Erythroblast (primary cell): Measurements from ENCODE around the gene LRIG1.

Source experiments
- GATA1 ChIP-seq: IDR thresholded peaks from 2 replicates; pipeline ENCODE4 v1.6.1; 2011; ENCODE audit warnings: low read depth, mild to moderate bottlenecking, control low read depth, low read length, moderate library complexity
- POLR2A ChIP-seq: IDR thresholded peaks from 2 replicates; pipeline ENCODE4 v1.6.1; 2011; ENCODE audit warnings: mild to moderate bottlenecking, low read length

GRCh38 chr3:66507423-66508260, 6.8 kb upstream of the LRIG1 start:
- TF ChIP-seq POLR2A (no peak), GATA1 (no peak)
